ENCODE results near the gene PSORS1C2.

DNA sequence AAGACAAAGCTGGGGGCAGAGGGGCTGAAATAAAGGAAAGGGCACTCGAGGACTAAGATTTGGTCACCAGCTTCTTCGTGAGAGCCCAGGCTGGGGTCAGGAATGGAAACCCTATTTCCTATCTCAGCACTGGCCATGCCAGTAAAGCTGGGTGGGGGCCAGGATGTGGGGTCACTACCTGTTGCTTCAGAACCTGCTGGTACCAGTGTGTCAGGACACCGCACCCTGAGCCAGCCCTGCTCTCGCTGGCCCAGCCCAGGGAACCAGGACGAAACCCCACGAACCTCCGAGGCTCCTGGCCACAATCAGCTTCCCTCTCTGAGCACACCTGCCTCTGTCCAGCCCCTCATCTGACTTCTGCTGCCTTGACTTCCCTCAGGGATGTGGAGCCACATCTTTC is 20.7 kb downstream of the PSORS1C2 start:
- TF ChIP-seq CTCF (IDR thresholded peaks at IDR 0.05; ENCODE audit: insufficient read depth, low read depth, low read length) (no peak), EZH2 (IDR thresholded peaks at IDR 0.05; ENCODE audit: insufficient read depth, low read length) (no peak)

Measured in astrocyte (in vitro differentiated cells and primary cell).